H1 (cell line): Measurements from ENCODE around the gene STXBP5. TPM values are rescaled to one million over a fixed set of nuclear protein-coding genes. Genes with fewer than 3 reads are reported as not detected.

Experiments
- CTCF ChIA-PET: fragments of 300-600 bp; sonication (Branson Sonifier 250); formaldehyde crosslinking; loops from one replicate; lab custom pipeline; 2021; ENCODE audit not compliant: partially characterized antibody; lab: Charles Lee
- POLR2A ChIA-PET: fragments of 300-600 bp; sonication (Branson Sonifier 250); formaldehyde crosslinking; loops from one replicate; lab custom pipeline; 2021; ENCODE audit warnings: inconsistent platforms; ENCODE audit not compliant: partially characterized antibody; lab: Charles Lee
- DNase-seq, 2 experiments: peaks; one replicate each; pipeline versions ENCODE4 v3.0.0 to v3.0.0-alpha.2; 2010 to 2022; ENCODE audit warnings: low spot score in 2 of 2, low read depth in 1 of 2, mixed read lengths in 1 of 2
- FAIRE-seq: peaks from 2 replicates; lab custom pipeline; 2011; peaks lifted over from hg19 to GRCh38; lab: Jason Lieb, UNC
- H2AFZ ChIP-seq: 2 replicates; pipeline ENCODE4 v1.8.1; 2012; ENCODE audit warnings: low read length, inconsistent platforms
- H2AK5ac ChIP-seq: 2 replicates; pipeline ENCODE4 v1.6.1; 2013; ENCODE audit warnings: low read depth, low read length
- H2BK120ac ChIP-seq: replicated peaks from 2 replicates; pipeline ENCODE3; 2013; ENCODE audit warnings: low read depth, low read length, inconsistent platforms
- H2BK12ac ChIP-seq: 2 replicates; pipeline ENCODE4 v1.6.1; 2013; ENCODE audit warnings: low read depth, low read length
- H2BK15ac ChIP-seq: 2 replicates; pipeline ENCODE4 v1.6.1; 2013; ENCODE audit warnings: low read length
- H2BK20ac ChIP-seq: 2 replicates; pipeline ENCODE4 v1.6.1; 2013; ENCODE audit warnings: low read length
- H2BK5ac ChIP-seq: 2 replicates; pipeline ENCODE4 v1.6.1; 2013; ENCODE audit warnings: low read depth, low read length
- H3K14ac ChIP-seq: 2 replicates; pipeline ENCODE4 v1.6.1; 2013; ENCODE audit warnings: inconsistent platforms; ENCODE audit not compliant: insufficient read length
- H3K18ac ChIP-seq: 2 replicates; pipeline ENCODE4 v1.6.1; 2013; ENCODE audit warnings: low read length; ENCODE audit errors: extremely low read depth
- H3K23ac ChIP-seq: 2 replicates; pipeline ENCODE4 v1.6.1; 2013; ENCODE audit warnings: inconsistent platforms; ENCODE audit not compliant: insufficient read length
- H3K23me2 ChIP-seq: 2 replicates; pipeline ENCODE4 v1.6.1; 2013; ENCODE audit warnings: low read depth, low read length
- H3K27ac ChIP-seq: 2 replicates; pipeline ENCODE4 v1.6.1; 2011; ENCODE audit warnings: low read depth, low read length, inconsistent platforms
- H3K27me3 ChIP-seq, 4 experiments: replicated peaks in 1 of 4; 1 replicate in 1 of 4; 2 replicates in 3 of 4; pipeline versions ENCODE4 v1.6.1 to v1.8.1; 2011 to 2013; ENCODE audit warnings: low read length in 3 of 4, mild to moderate bottlenecking in 3 of 4, inconsistent platforms in 2 of 4, mixed read lengths in 2 of 4, moderate library complexity in 1 of 4; ENCODE audit not compliant: control insufficient read depth in 3 of 4, insufficient read depth in 3 of 4; ENCODE audit errors: extremely low read depth in 1 of 4
- H3K36me3 ChIP-seq, 4 experiments: 2 replicates each; pipeline versions ENCODE4 v1.6.1 to v1.8.1; 2011 to 2013; ENCODE audit warnings: mild to moderate bottlenecking in 4 of 4, low read length in 3 of 4, moderate library complexity in 2 of 4, control low read depth in 1 of 4, inconsistent platforms in 1 of 4; ENCODE audit not compliant: insufficient read depth in 4 of 4, control insufficient read depth in 2 of 4
- H3K4ac ChIP-seq: replicated peaks from 2 replicates; pipeline ENCODE3; 2013; ENCODE audit warnings: low read length, low read depth, mixed read lengths, inconsistent platforms; ENCODE audit not compliant: insufficient read length
- H3K4me1 ChIP-seq, 4 experiments: replicated peaks in 1 of 4; 1 replicate in 1 of 4; 2 replicates in 3 of 4; pipeline versions ENCODE4 v1.6.1 to v1.8.1; 2011 to 2013; ENCODE audit warnings: low read length in 3 of 4, inconsistent platforms in 2 of 4, mixed read lengths in 1 of 4; ENCODE audit not compliant: insufficient read depth in 4 of 4, control insufficient read depth in 3 of 4
- H3K4me2 ChIP-seq, 2 experiments: 2 replicates each; pipeline versions ENCODE4 v1.6.1 to v1.8.1; 2011 to 2013; ENCODE audit warnings: low read depth in 2 of 2, low read length in 2 of 2, control low read depth in 1 of 2, inconsistent platforms in 1 of 2, mild to moderate bottlenecking in 1 of 2; ENCODE audit not compliant: insufficient read depth in 1 of 2
- H3K4me3 ChIP-seq, 4 experiments: fragments of 200-600, 300-600 bp in 1 of 4; sonication (generic), shearing (Covaris generic), sonication (Bioruptor Twin) in 1 of 4; 2 replicates each; pipeline versions ENCODE4 v1.5.1 to v1.8.1; 2011 to 2016; ENCODE audit warnings: low read length in 4 of 4, low read depth in 3 of 4, control low read depth in 2 of 4, inconsistent platforms in 2 of 4, mild to moderate bottlenecking in 2 of 4, mixed read lengths in 1 of 4, moderate library complexity in 1 of 4; ENCODE audit not compliant: insufficient read depth in 2 of 4; ENCODE audit errors: extremely low read depth in 1 of 4
- H3K56ac ChIP-seq: replicated peaks from 2 replicates; pipeline ENCODE3; 2013; ENCODE audit warnings: low read depth, mild to moderate bottlenecking, mixed read lengths, low read length, inconsistent platforms; ENCODE audit not compliant: insufficient read length
- H3K79me1 ChIP-seq: 2 replicates; pipeline ENCODE4 v1.6.1; 2013; ENCODE audit warnings: low read depth, low read length, control low read depth
- H3K79me2 ChIP-seq, 2 experiments: 2 replicates each; pipeline versions ENCODE4 v1.6.1 to v1.8.1; 2012 to 2013; ENCODE audit warnings: low read length in 2 of 2, mild to moderate bottlenecking in 2 of 2, inconsistent platforms in 1 of 2; ENCODE audit not compliant: insufficient read depth in 2 of 2, control insufficient read depth in 1 of 2
- H3K9ac ChIP-seq, 4 experiments: replicated peaks in 1 of 4; 1 replicate in 1 of 4; 2 replicates in 3 of 4; pipeline versions ENCODE4 v1.6.1 to v1.8.1; 2011 to 2013; ENCODE audit warnings: low read depth in 3 of 4, low read length in 3 of 4, control low read depth in 2 of 4, mild to moderate bottlenecking in 2 of 4, moderate library complexity in 2 of 4, inconsistent platforms in 1 of 4; ENCODE audit errors: extremely low read depth in 1 of 4
- H3K9me3 ChIP-seq, 2 experiments: 2 replicates each; pipeline versions ENCODE4 v1.6.1 to v1.8.1; 2012 to 2013; ENCODE audit warnings: mild to moderate bottlenecking in 2 of 2, moderate library complexity in 2 of 2, control low read depth in 1 of 2, inconsistent platforms in 1 of 2, low read depth in 1 of 2, low read length in 1 of 2, mixed read lengths in 1 of 2; ENCODE audit not compliant: insufficient read depth in 2 of 2
- H4K20me1 ChIP-seq, 2 experiments: replicated peaks in 1 of 2; 2 replicates each; pipeline versions ENCODE3 to v1.8.1; 2011 to 2013; ENCODE audit warnings: inconsistent platforms in 2 of 2, low read length in 2 of 2, mild to moderate bottlenecking in 1 of 2; ENCODE audit not compliant: insufficient read depth in 2 of 2, control insufficient read depth in 1 of 2
- H4K5ac ChIP-seq: 2 replicates; pipeline ENCODE4 v1.6.1; 2013; ENCODE audit warnings: low read length, low read depth, mixed read lengths, inconsistent platforms; ENCODE audit not compliant: insufficient read length
- H4K8ac ChIP-seq: 2 replicates; pipeline ENCODE4 v1.8.0; 2013; ENCODE audit warnings: mild to moderate bottlenecking, moderate library complexity, low read length, inconsistent platforms; ENCODE audit not compliant: insufficient read depth; ENCODE audit errors: extremely low read depth
- H4K91ac ChIP-seq: replicated peaks from 2 replicates; pipeline ENCODE3; 2013; ENCODE audit warnings: low read length, mixed read lengths, inconsistent platforms; ENCODE audit not compliant: insufficient read length
- CHD2 ChIP-seq: IDR thresholded peaks from 2 replicates; pipeline ENCODE4 v1.6.1; 2012; ENCODE audit warnings: low read length, improper control_type of control experiment
- POLR2A ChIP-seq, 2 experiments: IDR thresholded peaks; 1 replicate in 1 of 2; 2 replicates in 1 of 2; pipeline ENCODE4 v1.6.1; 2011; ENCODE audit warnings: low read depth in 2 of 2, low read length in 2 of 2, mild to moderate bottlenecking in 2 of 2; ENCODE audit errors: control extremely low read depth in 1 of 2
- POU5F1 ChIP-seq: IDR thresholded peaks from 2 replicates; pipeline ENCODE4 v1.6.1; 2011; ENCODE audit warnings: low read depth, mild to moderate bottlenecking, low read length, moderate library complexity
- RBBP5 ChIP-seq: IDR thresholded peaks from 2 replicates; pipeline ENCODE4 v1.7.1; 2012; ENCODE audit warnings: low read depth, mild to moderate bottlenecking, inconsistent platforms, low read length, moderate library complexity, borderline replicate concordance
- SAP30 ChIP-seq: fragments of 300-600 bp; sonication (generic); IDR thresholded peaks from 2 replicates; pipeline ENCODE4 v1.7.1; 2012; ENCODE audit warnings: low read length, moderate library complexity, mild to moderate bottlenecking, inconsistent platforms; ENCODE audit not compliant: insufficient read depth, insufficient replicate concordance
- TAF1 ChIP-seq: IDR thresholded peaks from 2 replicates; pipeline ENCODE4 v1.6.1; 2011; ENCODE audit warnings: mild to moderate bottlenecking, low read depth, low read length
- WGBS, 2 experiments: shearing (Covaris generic) in 1 of 2; methylation state at CpG; one replicate each; pipeline versions ENCODE4 v1.1.6 to v1.1.7; 2013 to 2015; ENCODE audit warnings: low lambda C conversion rate in 2 of 2, mixed read lengths in 2 of 2, inconsistent platforms in 1 of 2, low coverage in 1 of 2, missing lambda C conversion rate in 1 of 2; ENCODE audit not compliant: insufficient replicate concordance in 2 of 2, insufficient coverage in 1 of 2, insufficient read length in 1 of 2; ENCODE audit errors: extremely low coverage in 1 of 2, missing lambda C conversion rate in 1 of 2; 5-methylcytosine and 5-hydroxymethylcytosine counted together
- polyA plus RNA-seq, 7 experiments: library from polyadenylated mRNA; depleted of rRNA in 3 of 7; stranded (reverse) in 5 of 7; unstranded in 2 of 7; fragments of >200 nt in 5 of 7; fragments of 200-250 nt in 2 of 7; gene quantifications; 1 replicate in 5 of 7; 2 replicates in 1 of 7; 4 replicates in 1 of 7; pipeline versions ENCODE4 v1.2.1 to v1.2.3, GENCODE V29; 2011 to 2013; ENCODE audit warnings: missing spikeins in 2 of 7, mixed read lengths in 2 of 7
- total RNA-seq: library from RNA; stranded (reverse); fragmentation: NEBNext Ultra II Directional; extraction: Animal tissue kit (Norgen Biotek cat#: 25700); gene quantifications from 2 replicates; pipeline ENCODE4 v1.2.1, GENCODE V29; 2021
- TF ChIP-seq, protein P1 (sequence below): IDR thresholded peaks from 2 replicates; pipeline ENCODE4 v1.6.1; 2012; ENCODE audit warnings: inconsistent platforms
- TF ChIP-seq, protein P2 (sequence below): IDR thresholded peaks from 2 replicates; pipeline ENCODE4 v1.6.1; 2012; ENCODE audit warnings: inconsistent platforms

The STXBP5 gene
- total and polyA plus RNA-seq, 2 of the 8 experiments (the other 6 are each of a cell fraction or from before 2014, with no cell fraction given), result 2.7 to 10.8 TPM

DNA sequence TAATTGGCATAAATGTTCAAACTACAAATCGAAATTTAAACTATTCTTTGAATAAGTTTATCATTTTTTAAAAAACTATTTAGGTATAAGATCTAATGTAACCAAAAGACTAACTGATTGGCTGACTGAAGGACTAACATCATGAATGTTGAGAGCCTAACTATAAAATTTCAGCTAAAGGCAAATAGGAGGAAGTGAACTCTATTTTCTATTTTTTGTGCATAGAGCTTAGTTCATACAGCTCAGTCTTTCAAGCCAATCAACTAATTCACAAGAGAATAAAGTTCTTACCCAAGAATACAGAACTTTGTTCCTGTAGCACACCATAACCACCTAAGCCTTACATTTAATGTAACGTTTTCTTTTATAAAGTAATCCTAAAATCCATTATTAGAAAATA, 46.3 kb upstream of the STXBP5 start:
- H4K8ac ChIP-seq, result no peak overlapping the region
- H2BK120ac ChIP-seq, result no peak overlapping the region
- ChIA-PET POLR2A (no interaction called here), CTCF (interaction anchor here (0.9 to 1.3 kb wide), 3 partner anchors 9 to 227 kb away, joined by 3 read pairs; no protein-coding TSS in a partner anchor)
- no peaks in the 10 kb centered on the region for H3K4me1 ChIP-seq
- TF ChIP-seq CHD2 (no peak), RBBP5 (no peak), TAF1 (no peak), POU5F1 (no peak), SAP30 (no peak), POLR2A (IDR thresholded peaks at IDR 0.05; ENCODE audit: control extremely low read depth in 1 of 2, low read depth in 2 of 2, low read length in 2 of 2) (no peak)
- TF ChIP-seq, protein P1, sequence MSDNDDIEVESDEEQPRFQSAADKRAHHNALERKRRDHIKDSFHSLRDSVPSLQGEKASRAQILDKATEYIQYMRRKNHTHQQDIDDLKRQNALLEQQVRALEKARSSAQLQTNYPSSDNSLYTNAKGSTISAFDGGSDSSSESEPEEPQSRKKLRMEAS, result no peak
- TF ChIP-seq, protein P2, sequence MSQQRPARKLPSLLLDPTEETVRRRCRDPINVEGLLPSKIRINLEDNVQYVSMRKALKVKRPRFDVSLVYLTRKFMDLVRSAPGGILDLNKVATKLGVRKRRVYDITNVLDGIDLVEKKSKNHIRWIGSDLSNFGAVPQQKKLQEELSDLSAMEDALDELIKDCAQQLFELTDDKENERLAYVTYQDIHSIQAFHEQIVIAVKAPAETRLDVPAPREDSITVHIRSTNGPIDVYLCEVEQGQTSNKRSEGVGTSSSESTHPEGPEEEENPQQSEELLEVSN, result no peak
- H3K18ac ChIP-seq, result no peak overlapping the region
- H3K9me3 ChIP-seq, result no peaks in the 10 kb centered on the region
- H3K23me2 ChIP-seq, result no peaks in the 10 kb centered on the region
- H3K14ac ChIP-seq, result no peak overlapping the region
- no peak overlapping the region for H3K27ac ChIP-seq
- no peak overlapping the region for H3K56ac ChIP-seq
- H4K91ac ChIP-seq, result no peak overlapping the region
- H3K9ac ChIP-seq, result no peak overlapping the region
- H3K23ac ChIP-seq, result no peak overlapping the region
- FAIRE-seq, result no peak
- 88% methylated on average over 2 of the region's 2 CpGs; no CpG with 5 or more reads in 1 of the 2 experiments for WGBS, 2 experiments
- no peaks in the 10 kb centered on the region for H3K36me3 ChIP-seq
- H3K27me3 ChIP-seq, result no peaks in the 10 kb centered on the region
- no peak overlapping the region for H2BK15ac ChIP-seq
- no peak overlapping the region for H2BK12ac ChIP-seq
- no peak overlapping the region for H3K4me3 ChIP-seq
- no peaks in the 10 kb centered on the region for H3K79me2 ChIP-seq
- no peak overlapping the region for H2AFZ ChIP-seq
- H4K5ac ChIP-seq, result no peak overlapping the region
- H2BK5ac ChIP-seq, result no peak overlapping the region
- H2BK20ac ChIP-seq, result no peak overlapping the region
- H2AK5ac ChIP-seq, result no peak overlapping the region
- no peak overlapping the region for H3K4me2 ChIP-seq
- H3K79me1 ChIP-seq, result no peaks in the 10 kb centered on the region
- DNase-seq, result no peak
- H3K4ac ChIP-seq, result no peak overlapping the region
- H4K20me1 ChIP-seq, result no peaks in the 10 kb centered on the region
